ENCODE results near the gene MYL3.

GRCh38 chr3:46833346-46834300, 29.6 kb downstream of the MYL3 start:
- TF ChIP-seq POLR2A (IDR thresholded peaks at IDR 0.05; ENCODE audit: low read length) (no peak), GATA1 (IDR thresholded peaks at IDR 0.05; ENCODE audit: low read depth, low read length) (no peak)

Data from erythroblast (primary cell).